ENCODE results near the gene SUN3.
"Not testable (repeated sequence)": the region's sequence is repeated elsewhere in the genome, so short reads cannot be mapped to it uniquely, and the experiment has no call there.

Gene SUN3

DNA sequence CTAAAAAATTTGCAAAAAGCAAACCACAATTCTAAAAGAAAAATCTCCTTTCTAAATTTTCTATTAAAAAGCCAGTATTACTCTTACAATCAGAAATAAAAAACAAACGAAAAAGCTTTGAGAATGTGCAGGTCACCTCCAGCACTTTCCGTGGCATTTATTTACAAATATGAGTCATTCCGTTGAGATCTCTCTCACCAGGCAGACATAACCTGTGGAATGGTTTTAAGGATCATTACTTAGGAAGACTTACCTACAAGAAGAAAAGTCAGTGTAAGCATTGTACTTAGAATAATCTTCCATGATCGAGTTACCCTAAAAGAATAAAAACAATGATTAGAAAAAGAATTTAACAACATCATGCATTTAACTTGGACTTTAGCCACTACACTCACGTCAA is 3.3 kb downstream of the SUN3 start:
- no peak for DNase-seq (ENCODE audit: low spot score)

DNA sequence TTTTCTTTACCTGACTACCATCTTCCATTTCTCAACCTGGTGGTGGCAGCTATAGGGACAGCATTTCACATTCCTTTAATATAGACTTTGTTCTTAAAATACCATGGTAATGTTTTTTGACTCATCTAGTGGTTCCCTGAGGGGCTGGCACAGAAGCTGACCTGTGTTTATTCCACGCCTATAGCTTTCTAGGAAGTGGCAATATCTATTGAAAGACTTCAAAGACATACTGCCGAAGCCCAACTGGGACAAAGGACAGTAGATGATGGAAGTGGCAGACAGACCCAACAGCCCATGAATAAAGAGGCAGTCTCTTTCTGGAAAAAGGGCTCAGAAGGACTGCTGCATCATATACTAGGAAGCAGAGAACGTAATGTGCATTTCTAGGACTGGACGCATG is 11.2 kb downstream of the SUN3 start:
- no peak for DNase-seq (ENCODE audit: low spot score)

DNA sequence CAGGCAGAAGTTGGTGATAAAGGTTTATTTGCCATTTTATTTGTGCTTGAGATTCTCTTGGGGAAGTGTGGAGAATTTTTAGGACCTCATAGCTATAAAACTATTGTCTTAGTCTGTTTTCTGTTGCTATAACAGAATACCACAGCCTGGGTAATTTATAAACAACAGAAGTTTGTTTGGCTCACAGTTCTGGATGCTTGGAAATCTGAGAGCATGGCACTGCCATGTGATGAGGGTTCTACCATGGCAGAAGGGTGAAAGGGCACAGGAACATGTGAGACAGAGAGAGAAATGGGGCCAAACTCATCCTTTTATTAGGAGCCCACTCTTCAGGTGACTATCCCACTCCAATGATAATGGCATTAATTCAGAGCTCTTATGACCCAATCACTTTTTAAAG is 12.3 kb downstream of the SUN3 start:
- DNase-seq (ENCODE audit: low spot score), result no peak

- DNase-seq (ENCODE audit: low spot score), result no peak
Observed at GRCh38 chr7:48011951-48012350, 17.0 kb downstream of the SUN3 start.

GRCh38 chr7:48011323-48011722 is 17.6 kb downstream of the SUN3 start:
- DNase-seq (ENCODE audit: low spot score), result no peak

GRCh38 chr7:48009954-48010353 is 19.0 kb downstream of the SUN3 start:
- DNase-seq (ENCODE audit: low spot score), result no peak

DNA sequence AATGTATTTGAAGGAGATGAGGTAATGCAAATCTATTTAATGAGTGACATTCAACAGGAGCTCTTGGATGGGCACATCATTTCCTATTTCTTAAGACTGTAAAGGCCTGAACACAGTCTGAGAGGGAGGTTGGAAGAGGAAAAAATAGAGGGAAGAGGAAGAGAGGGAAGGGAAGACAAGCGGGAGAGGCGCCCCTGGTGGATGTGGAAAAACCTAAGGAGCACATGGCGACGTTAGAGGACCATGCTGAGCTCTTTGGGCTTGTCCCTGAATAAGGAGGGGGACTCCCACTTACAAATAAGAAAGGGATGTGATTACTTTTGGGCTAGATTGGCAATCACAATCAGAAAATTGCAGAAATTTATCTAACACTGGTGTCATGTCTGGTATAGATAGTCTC is 19.6 kb downstream of the SUN3 start:
- DNase-seq (ENCODE audit: low spot score), result no peak

DNA sequence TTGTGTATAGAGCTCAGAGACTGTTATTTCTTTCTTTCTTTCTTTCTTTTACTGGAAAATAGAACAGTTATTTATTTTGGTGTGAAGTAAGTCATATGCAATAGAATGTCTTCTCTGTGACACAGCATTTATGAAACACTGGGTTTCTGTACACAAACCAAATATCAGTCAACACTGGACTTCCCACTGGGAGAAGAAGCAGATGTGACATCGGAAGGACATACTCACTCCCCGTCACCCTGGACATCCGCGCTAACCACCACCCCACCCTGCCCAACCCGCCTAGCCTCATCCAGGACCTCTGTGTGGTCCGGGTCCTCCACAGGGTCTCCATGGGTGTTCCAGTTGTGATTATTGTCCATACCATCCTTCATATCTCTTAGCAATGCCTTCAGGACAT is 22.0 kb downstream of the SUN3 start:
- no peak for DNase-seq (ENCODE audit: low spot score)

DNA sequence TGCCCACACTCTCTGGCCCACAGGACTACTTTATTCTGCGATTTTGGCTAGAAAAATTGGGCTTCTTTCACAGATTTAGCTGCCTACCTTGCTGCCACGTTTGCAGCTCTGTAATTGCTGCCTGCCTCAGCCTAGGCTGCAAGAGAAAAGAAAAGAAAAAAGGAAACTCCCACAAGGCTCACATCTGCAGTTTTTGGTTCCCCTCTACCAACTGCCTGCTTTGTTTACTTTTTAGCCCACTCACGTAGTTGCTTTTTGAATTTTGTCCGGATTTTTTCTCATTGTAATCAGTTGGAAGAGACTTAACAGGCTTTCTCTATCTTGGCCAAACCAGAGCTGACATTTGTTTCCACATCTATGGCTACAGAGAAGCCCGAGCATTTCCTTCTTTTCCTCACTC is 24.3 kb downstream of the SUN3 start:
- DNase-seq (ENCODE audit: low spot score), result no peak

DNA sequence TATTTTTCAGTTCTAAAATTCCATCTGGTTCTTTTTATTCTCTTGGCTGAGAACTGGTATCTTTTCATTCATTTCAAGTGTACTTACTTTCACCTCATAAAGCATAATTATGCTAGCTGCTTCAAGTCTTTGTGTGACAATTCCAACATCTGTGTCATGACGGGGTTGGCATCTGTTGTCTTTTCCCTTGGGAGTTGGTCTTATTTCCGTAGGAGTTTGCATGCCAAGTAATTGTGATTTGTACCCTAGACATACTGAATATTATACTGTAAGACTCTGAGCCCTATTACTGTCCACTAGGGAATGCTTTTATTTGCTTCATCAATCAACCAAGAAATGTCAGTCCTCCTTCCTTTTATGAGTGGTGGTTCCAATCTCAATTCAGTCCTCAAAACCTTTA is 24.9 kb downstream of the SUN3 start:
- no peak for DNase-seq (ENCODE audit: low spot score)

- not testable (repeated sequence) for DNase-seq (ENCODE audit: low spot score)
Observed at GRCh38 chr7:48000164-48000563, 28.7 kb downstream of the SUN3 start.

DNA sequence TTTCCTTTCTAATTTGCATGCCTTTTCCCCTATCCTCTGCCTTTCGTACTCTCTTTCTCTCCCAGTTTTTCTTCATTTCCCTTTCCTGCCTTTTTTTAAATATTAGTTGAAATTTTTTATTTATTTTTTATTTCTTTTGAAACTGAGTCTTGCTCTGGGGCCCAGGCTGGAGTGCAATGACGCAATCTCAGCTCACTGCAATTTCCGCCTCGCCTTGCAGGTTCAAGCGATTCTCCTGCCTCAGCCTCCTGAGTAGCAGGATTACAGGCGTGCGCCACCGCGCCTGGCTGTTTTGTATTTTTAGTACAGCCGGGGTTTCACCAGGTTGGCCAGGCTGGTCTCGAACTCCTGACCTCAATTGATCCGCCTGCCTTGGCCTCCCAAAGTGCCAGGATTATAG is 29.5 kb downstream of the SUN3 start:
- DNase-seq (ENCODE audit: low spot score), result no peak

DNA sequence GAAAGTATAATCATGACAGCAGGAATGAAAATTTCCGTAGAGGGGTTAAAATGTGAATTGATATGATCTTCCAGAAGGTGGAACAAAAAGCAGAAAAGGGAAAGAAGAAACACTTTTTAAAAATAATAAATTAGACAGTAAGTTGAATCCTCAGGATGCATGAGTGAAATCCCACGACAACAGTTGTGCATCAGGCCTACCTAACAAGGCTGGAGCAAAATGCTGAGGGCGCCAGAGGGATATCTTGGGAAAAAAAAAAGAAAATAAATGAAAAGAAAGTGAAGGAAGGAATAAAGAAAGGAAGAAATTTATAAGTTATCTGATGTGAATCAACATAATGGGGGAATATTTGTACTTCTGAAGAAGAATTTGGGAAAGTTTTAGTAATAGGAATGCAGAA is 36.5 kb downstream of the SUN3 start:
- no peak for DNase-seq (ENCODE audit: low spot score)

- peak; percentile 89 for DNase-seq (ENCODE audit: low spot score)
Observed at GRCh38 chr7:47991741-47992311, 37.1 kb downstream of the SUN3 start.

- no peak for DNase-seq (ENCODE audit: low spot score)
Observed at GRCh38 chr7:47991270-47991669, 37.6 kb downstream of the SUN3 start.

GRCh38 chr7:47990592-47990991 is 38.3 kb downstream of the SUN3 start:
- DNase-seq (ENCODE audit: low spot score), result no peak

DNA sequence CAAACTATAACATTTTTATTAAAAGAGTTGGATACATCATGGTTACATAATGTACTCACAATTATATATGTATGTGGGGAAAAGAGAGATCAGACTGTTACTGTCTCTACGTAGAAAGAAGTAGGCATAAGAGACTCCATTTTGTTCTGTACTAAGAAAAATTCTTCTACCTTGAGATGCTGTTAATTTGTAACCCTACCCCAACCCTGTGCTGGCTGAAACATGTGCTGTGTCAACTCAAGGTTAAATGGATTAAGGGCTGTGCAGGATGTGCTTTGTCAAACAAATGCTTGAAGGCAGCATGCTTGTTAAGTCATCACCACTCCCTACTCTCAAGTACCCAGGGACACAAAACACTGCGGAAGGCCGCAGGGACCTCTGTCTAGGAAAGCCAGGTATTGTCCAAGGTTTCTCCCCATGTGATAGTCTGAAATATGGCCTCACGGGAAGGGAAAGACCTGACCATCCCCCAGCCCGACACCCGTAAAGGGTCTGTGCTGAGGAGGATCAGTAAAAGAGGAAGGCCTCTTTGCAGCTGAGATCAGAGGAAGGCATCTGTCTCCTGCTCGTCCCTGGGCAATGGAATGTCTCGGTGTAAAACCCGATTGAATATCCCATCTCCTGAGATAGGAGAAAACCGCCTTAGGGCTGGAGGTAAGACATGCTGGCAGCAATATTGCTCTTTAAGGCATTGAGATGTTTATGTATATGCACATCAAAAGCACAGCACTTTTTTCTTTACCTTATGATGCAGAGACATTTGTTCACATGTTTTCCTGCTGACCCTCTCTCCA is 39.1 kb downstream of the SUN3 start:
- not testable (repeated sequence) for DNase-seq (ENCODE audit: low spot score)

GRCh38 chr7:47988496-47989386 is 40.2 kb downstream of the SUN3 start:
- no peak for DNase-seq (ENCODE audit: low spot score)

DNA sequence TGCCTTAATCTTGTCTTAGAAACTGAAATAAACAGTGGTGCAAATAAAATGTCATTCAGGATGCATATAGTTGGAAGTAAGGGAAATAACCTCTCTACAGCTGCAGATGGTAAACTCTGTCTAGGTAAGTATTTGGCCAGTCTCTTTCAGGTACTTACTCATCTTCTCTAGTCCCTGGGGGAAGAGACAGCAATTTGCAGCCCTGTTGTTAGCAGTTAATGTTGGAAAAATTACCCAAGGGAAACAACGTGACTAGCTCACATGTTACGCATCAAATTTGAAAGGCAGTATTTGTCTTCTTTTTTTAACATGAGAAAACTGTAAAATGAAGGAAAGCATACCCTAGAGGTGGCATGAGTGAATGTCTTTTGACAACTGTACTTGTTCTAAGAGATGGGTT is 46.3 kb downstream of the SUN3 start:
- no peak for DNase-seq (ENCODE audit: low spot score)

DNA sequence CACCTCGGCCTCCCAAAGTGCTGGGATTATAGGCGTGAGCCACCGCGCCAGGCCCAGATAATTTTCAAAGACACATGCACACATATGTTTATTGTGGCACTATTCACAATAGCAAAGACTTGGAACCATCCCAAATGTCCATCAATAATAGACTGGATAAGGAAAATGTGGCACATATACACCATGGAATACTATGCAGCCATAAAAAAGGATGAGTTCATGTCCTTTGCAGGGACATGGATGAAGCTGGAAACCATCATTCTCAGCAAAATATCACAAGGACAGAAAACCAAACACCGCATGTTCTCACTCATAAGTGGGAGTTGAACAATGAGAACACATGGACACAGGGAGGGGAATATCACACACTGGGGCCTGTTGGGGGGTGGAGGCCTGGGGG is 48.3 kb downstream of the SUN3 start:
- DNase-seq (ENCODE audit: low spot score), result not testable (repeated sequence)

GRCh38 chr7:47979832-47980181 is 49.1 kb downstream of the SUN3 start:
- DNase-seq (ENCODE audit: low spot score), result no peak

DNA sequence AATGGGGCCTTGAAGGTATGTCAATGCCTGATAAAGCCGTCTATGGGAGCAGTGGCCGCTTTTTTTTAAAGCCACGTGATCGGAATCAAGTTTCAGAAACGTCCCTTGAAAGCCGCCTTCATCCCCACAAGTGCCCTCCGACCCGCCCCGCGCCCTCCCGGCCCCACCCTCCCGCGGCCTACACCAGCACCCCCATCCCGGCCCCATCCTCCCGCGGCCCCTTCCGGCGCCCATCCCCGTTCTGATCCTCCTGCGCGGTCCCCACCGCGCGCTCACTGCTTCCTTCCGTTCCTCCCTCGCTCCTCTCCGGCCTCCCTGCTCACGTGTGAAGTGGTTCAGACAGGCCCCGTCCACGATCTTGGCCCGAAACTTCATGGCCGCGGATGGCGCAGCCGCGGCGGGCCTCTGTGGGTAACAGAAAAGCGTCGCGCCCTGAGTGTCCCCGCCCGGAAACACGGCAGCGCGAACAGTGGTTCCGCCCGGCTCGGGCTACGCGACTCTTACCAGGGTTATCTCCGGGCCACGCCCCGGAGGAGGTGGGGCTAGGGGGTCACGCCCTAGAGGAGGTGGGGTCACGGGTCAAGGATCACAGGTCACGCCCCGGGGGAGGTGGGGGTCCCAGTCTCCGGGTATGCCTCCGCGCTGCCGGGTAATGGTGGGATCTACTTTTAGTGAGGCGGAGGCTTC is 49.6 kb downstream of the SUN3 start, which contains the start of gene HUS1:
TSS of gene HUS1 (minus strand) at position 471 of the 687 bp plus-strand sequence. CDS start at position 375, 96 bp downstream.
- DNase-seq (ENCODE audit: low spot score), result peak; percentile 89
